Breast epithelium (tissue), 3 donors: ENCODE measurements around the gene MCU.

Experiments used
- CTCF ChIP-seq, 3 donors: fragments of 450-650 bp; IDR thresholded peaks; one replicate each; pipeline ENCODE4 v1.5.1; 2016 to 2017; ENCODE audit warnings: antibody characterized with exemption in 3 of 3, mild to moderate bottlenecking in 3 of 3, moderate library complexity in 3 of 3
- POLR2A ChIP-seq: fragments of 450-650 bp; IDR thresholded peaks from one replicate; pipeline ENCODE4 v1.6.1; 2016; ENCODE audit warnings: antibody characterized with exemption, mild to moderate bottlenecking, moderate library complexity
- POLR2AphosphoS5 ChIP-seq, 3 donors: sonication (generic); formaldehyde crosslinking; IDR thresholded peaks; one replicate each; pipeline ENCODE4 v1.6.1; 2017; ENCODE audit warnings: antibody characterized with exemption in 3 of 3

GRCh38 chr10:72731916-72732419 is 40.0 kb downstream of the MCU start:
- TF ChIP-seq POLR2A (no peak), CTCF (IDR thresholded peaks at IDR 0.05) (no peak), POLR2AphosphoS5 (IDR thresholded peaks at IDR 0.05) (no peak)
